Tibial artery (tissue), 4 donors: Measurements from ENCODE around the gene TMEM132C.

Experiments
- DNase-seq, 2 donors: peaks; one replicate each; pipeline ENCODE4 v3.0.0-alpha.2; 2019
- H3K27ac ChIP-seq, 2 donors: fragments of 200-600 bp; sonication (generic) in 1 of 2; 1 replicate in 1 of 2; 2 replicates in 1 of 2; pipeline ENCODE4 v1.5.1; 2018 to 2019; ENCODE audit warnings: mild to moderate bottlenecking in 1 of 2
- H3K27me3 ChIP-seq, 2 donors: fragments of 200-600 bp; sonication (generic) in 1 of 2; one replicate each; pipeline versions ENCODE4 v1.5.1 to v1.6.0; 2016 to 2019
- H3K36me3 ChIP-seq, 3 donors: fragments of 200-600 bp; sonication (generic) in 2 of 3; one replicate each; pipeline ENCODE4 v1.5.1; 2016 to 2019; ENCODE audit warnings: mild to moderate bottlenecking in 2 of 3
- H3K4me1 ChIP-seq, 4 donors: fragments of 200-600 bp; sonication (generic) in 2 of 4; 1 replicate in 3 of 4; 2 replicates in 1 of 4; pipeline ENCODE4 v1.5.1; 2016 to 2019
- H3K4me3 ChIP-seq, 2 donors: fragments of 200-600 bp; sonication (generic) in 1 of 2; 1 replicate in 1 of 2; 2 replicates in 1 of 2; pipeline ENCODE4 v1.5.1; 2018 to 2019; ENCODE audit warnings: mild to moderate bottlenecking in 2 of 2
- H3K9me3 ChIP-seq, 3 donors: fragments of 200-600 bp; sonication (generic) in 1 of 3; one replicate each; pipeline ENCODE4 v1.5.1; 2016 to 2019
- CTCF ChIP-seq, 2 experiments: fragments of 200-600 bp in 1 of 2; fragments of 450-650 bp in 1 of 2; IDR thresholded peaks; one replicate each; pipeline ENCODE4 v1.5.1; 2017 to 2019; ENCODE audit warnings: antibody characterized with exemption in 2 of 2, mild to moderate bottlenecking in 1 of 2, moderate library complexity in 1 of 2
- intact Hi-C: fragments of 100-400 bp; cut with DNase I; formaldehyde crosslinking; loops from one replicate; pipeline ENCODE4 v1.15.0; 2023; ENCODE audit warnings: low total_unique reads

The TMEM132C gene

GRCh38 chr12:128702371-128702770 lies 435.4 kb downstream of the TMEM132C start:
- H3K36me3 ChIP-seq, result no peaks in the 10 kb centered on the region
- DNase-seq, result no peak
- H3K4me3 ChIP-seq, result no peak overlapping the region
- H3K4me1 ChIP-seq, result no peaks in the 10 kb centered on the region
- no peak overlapping the region for H3K27ac ChIP-seq
- no peaks in the 10 kb centered on the region for H3K27me3 ChIP-seq
- no peak for TF ChIP-seq CTCF (IDR thresholded peaks at IDR 0.05)
- H3K9me3 ChIP-seq, result peaks cover 0 to 4% (median 0%) of the 10 kb centered on the region in 3 donors
- intact Hi-C loops, result no loop called here

GRCh38 chr12:128705140-128705539 lies 438.2 kb downstream of the TMEM132C start:
- no peaks in the 10 kb centered on the region for H3K9me3 ChIP-seq
- no peak overlapping the region for H3K27ac ChIP-seq
- intact Hi-C loops, result no loop called here
- H3K36me3 ChIP-seq, result no peaks in the 10 kb centered on the region
- H3K27me3 ChIP-seq, result no peaks in the 10 kb centered on the region
- H3K4me1 ChIP-seq, result no peaks in the 10 kb centered on the region
- H3K4me3 ChIP-seq, result no peak overlapping the region
- TF ChIP-seq CTCF (IDR thresholded peaks at IDR 0.05), result no peak
- DNase-seq, result no peak

GRCh38 chr12:128707488-128707887 lies 440.5 kb downstream of the TMEM132C start:
- DNase-seq, result no peak
- Histone ChIP-seq H3K4me3 (no peak overlapping the region), H3K36me3 (no peaks in the 10 kb centered on the region), H3K27ac (no peak overlapping the region), H3K4me1 (no peaks in the 10 kb centered on the region), H3K9me3 (no peaks in the 10 kb centered on the region), H3K27me3 (no peaks in the 10 kb centered on the region)
- intact Hi-C loops, result no loop called here
- TF ChIP-seq CTCF (IDR thresholded peaks at IDR 0.05), result no peak

GRCh38 chr12:128708789-128709188 lies 441.8 kb downstream of the TMEM132C start:
- no peaks in the 10 kb centered on the region for H3K27me3 ChIP-seq
- no peaks in the 10 kb centered on the region for H3K36me3 ChIP-seq
- DNase-seq, result no peak
- H3K9me3 ChIP-seq, result no peaks in the 10 kb centered on the region
- no peak overlapping the region for H3K27ac ChIP-seq
- no peaks in the 10 kb centered on the region for H3K4me1 ChIP-seq
- intact Hi-C loops, result no loop called here
- TF ChIP-seq CTCF (IDR thresholded peaks at IDR 0.05), result no peak
- H3K4me3 ChIP-seq, result no peak overlapping the region

- intact Hi-C loops, result no loop called here
- H3K27ac ChIP-seq, result no peak overlapping the region
Observed at GRCh38 chr12:128709660-128710059, 442.7 kb downstream of the TMEM132C start.

More at GRCh38 chr12:128709660-128710059, 442.7 kb downstream of the TMEM132C start:
- Histone ChIP-seq H3K4me3 (no peak overlapping the region), H3K9me3 (no peaks in the 10 kb centered on the region), H3K4me1 (no peaks in the 10 kb centered on the region), H3K27me3 (no peaks in the 10 kb centered on the region), H3K36me3 (no peaks in the 10 kb centered on the region)
- no peak for TF ChIP-seq CTCF (IDR thresholded peaks at IDR 0.05)
- no peak for DNase-seq
